A549 (cell line): Measurements from ENCODE around the gene CLEC2D. TPM values are rescaled to one million over a fixed set of nuclear protein-coding genes. Genes with fewer than 3 reads are reported as not detected.

ENCODE experiments used
- ATAC-seq, 2 experiments: fragments of 200-7000 bp in 1 of 2; fragments of >200 bp in 1 of 2; cut with Nextera tagmentation in 1 of 2; cut with Tn5 transposase in 1 of 2; 3 replicates each; pipeline versions ENCODE4 v1.8.0 to v1.9.1; 2018 to 2020; ENCODE audit warnings: mild to moderate bottlenecking in 1 of 2, moderate library complexity in 1 of 2
- CTCF ChIA-PET: fragments of 300-600 bp; sonication (Branson Sonifier 250); formaldehyde crosslinking; extraction: SDS; loops from one replicate; lab custom pipeline; 2021; ENCODE audit warnings: antibody characterized with exemption, inconsistent platforms; lab: Yijun Ruan, JAX
- POLR2A ChIA-PET: fragments of 350-600 bp; formaldehyde crosslinking; extraction: SDS; loops from one replicate; lab custom pipeline; 2021; ENCODE audit warnings: antibody characterized with exemption, inconsistent platforms; lab: Yijun Ruan, JAX
- DNase-seq, 2 experiments: peaks; one replicate each; pipeline versions ENCODE4 v3.0.0 to v3.0.0-alpha.2; 2011 to 2016; ENCODE audit warnings: low read depth in 1 of 2, low spot score in 1 of 2
- FAIRE-seq: peaks from 2 replicates; lab custom pipeline; 2011; peaks lifted over from hg19 to GRCh38; lab: Jason Lieb, UNC
- H3K27ac ChIP-seq, 2 experiments: fragments of >200 bp; sonication (Bioruptor Twin); formaldehyde crosslinking; 3 replicates each; pipeline ENCODE4 v1.5.1; 2016 to 2017
- H3K4me1 ChIP-seq: fragments of >200 bp; sonication (Bioruptor Twin); formaldehyde crosslinking; 3 replicates; pipeline ENCODE4 v1.6.1; 2016
- H3K4me2 ChIP-seq: fragments of >200 bp; sonication (Bioruptor Twin); formaldehyde crosslinking; 3 replicates; pipeline ENCODE4 v1.6.1; 2016
- H3K4me3 ChIP-seq: fragments of >200 bp; sonication (Bioruptor Twin); formaldehyde crosslinking; 3 replicates; pipeline ENCODE4 v1.5.1; 2016
- H3K9me3 ChIP-seq: fragments of >200 bp; sonication (Bioruptor Twin); formaldehyde crosslinking; 3 replicates; pipeline ENCODE4 v1.6.1; 2016
- BCL3 ChIP-seq: fragments of >200 bp; sonication (Bioruptor Twin); formaldehyde crosslinking; IDR thresholded peaks from 3 replicates; pipeline ENCODE4 v1.6.1; 2016
- BHLHE40 ChIP-seq: IDR thresholded peaks from 2 replicates; pipeline ENCODE4 v1.6.1; 2012; ENCODE audit warnings: low read depth, low read length, inconsistent platforms
- CEBPB ChIP-seq, 2 experiments: fragments of >200 bp in 1 of 2; sonication (Bioruptor Twin) in 1 of 2; formaldehyde crosslinking in 1 of 2; IDR thresholded peaks; 2 replicates each; pipeline ENCODE4 v1.6.1; 2012 to 2016
- CHD2 ChIP-seq: fragments of 150-350 bp; IDR thresholded peaks from 2 replicates; pipeline ENCODE4 v1.6.1; 2014; ENCODE audit warnings: low read length; ENCODE audit not compliant: partially characterized antibody
- CTCF ChIP-seq: fragments of >200 bp; sonication (Bioruptor Twin); formaldehyde crosslinking; IDR thresholded peaks from 3 replicates; pipeline ENCODE4 v1.5.1; 2016
- EHMT2 ChIP-seq: fragments of 200-600 bp; sonication (generic); IDR thresholded peaks from 2 replicates; pipeline ENCODE4 v1.6.1; 2016; ENCODE audit warnings: antibody characterized with exemption, low read depth, mild to moderate bottlenecking, moderate library complexity
- EP300 ChIP-seq, 2 experiments: fragments of >200 bp; sonication (Bioruptor Twin); formaldehyde crosslinking; IDR thresholded peaks; 2 replicates in 1 of 2; 3 replicates in 1 of 2; pipeline ENCODE4 v1.6.1; 2016 to 2017
- FOSB ChIP-seq: fragments of 250-450 bp; sonication (Bioruptor Pico); IDR thresholded peaks from 2 replicates; pipeline ENCODE4 v1.5.0; 2020; ENCODE audit warnings: mild to moderate bottlenecking, moderate library complexity
- FOSL2 ChIP-seq, 2 experiments: fragments of 450-650 bp in 1 of 2; fragments of >200 bp in 1 of 2; sonication (Bioruptor Twin) in 1 of 2; formaldehyde crosslinking; IDR thresholded peaks; 2 replicates each; pipeline versions ENCODE4 v1.5.0 to v1.6.1; 2016 to 2020; ENCODE audit warnings: mild to moderate bottlenecking in 1 of 2, moderate library complexity in 1 of 2
- HDAC2 ChIP-seq: fragments of 200-600 bp; sonication (generic); IDR thresholded peaks from 2 replicates; pipeline ENCODE4 v1.6.1; 2016
- HEYL ChIP-seq: fragments of 250-450 bp; sonication (Bioruptor Pico); IDR thresholded peaks from 2 replicates; pipeline ENCODE4 v1.8.0; 2021; ENCODE audit warnings: mild to moderate bottlenecking, moderate library complexity
- JUN ChIP-seq, 2 experiments: fragments of >200 bp; sonication (Bioruptor Twin); formaldehyde crosslinking; IDR thresholded peaks; 2 replicates in 1 of 2; 3 replicates in 1 of 2; pipeline ENCODE4 v1.6.1; 2016 to 2017
- MAFK ChIP-seq: fragments of 450-650 bp; IDR thresholded peaks from 2 replicates; pipeline ENCODE4 v1.6.1; 2014; ENCODE audit not compliant: partially characterized antibody
- MAX ChIP-seq: IDR thresholded peaks from 2 replicates; pipeline ENCODE4 v1.6.1; 2012
- MAZ ChIP-seq: fragments of 150-350 bp; IDR thresholded peaks from 2 replicates; pipeline ENCODE4 v1.6.1; 2014; ENCODE audit warnings: antibody characterized with exemption, low read depth, low read length, borderline replicate concordance
- MYC ChIP-seq: IDR thresholded peaks from 2 replicates; pipeline ENCODE4 v1.6.1; 2012; ENCODE audit warnings: mild to moderate bottlenecking, inconsistent platforms, low read length, improper control_type of control experiment, borderline replicate concordance
- NFE2L2 ChIP-seq: fragments of 150-350 bp; conservative IDR thresholded peaks from 2 replicates; pipeline ENCODE4 v1.6.1; 2014; ENCODE audit warnings: low read length
- PBX3 ChIP-seq: IDR thresholded peaks from 2 replicates; pipeline ENCODE4 v1.6.1; 2012
- POLR2A ChIP-seq: IDR thresholded peaks from 2 replicates; pipeline ENCODE4 v1.6.1; 2012; ENCODE audit warnings: mild to moderate bottlenecking, low read length
- RARB ChIP-seq: fragments of 250-450 bp; sonication (Bioruptor Pico); IDR thresholded peaks from 2 replicates; pipeline ENCODE4 v1.8.0; 2021; ENCODE audit warnings: mild to moderate bottlenecking, moderate library complexity
- REST ChIP-seq: fragments of 200-600 bp; sonication (generic); IDR thresholded peaks from 2 replicates; pipeline ENCODE4 v1.6.1; 2016; ENCODE audit warnings: antibody characterized with exemption, mild to moderate bottlenecking, moderate library complexity
- RFX5 ChIP-seq: fragments of 450-650 bp; IDR thresholded peaks from 2 replicates; pipeline ENCODE4 v1.7.1; 2014; ENCODE audit warnings: antibody characterized with exemption, mild to moderate bottlenecking, moderate library complexity
- SMC3 ChIP-seq: fragments of >200 bp; sonication (Bioruptor Twin); formaldehyde crosslinking; IDR thresholded peaks from 3 replicates; pipeline ENCODE4 v1.6.1; 2018; ENCODE audit warnings: inconsistent platforms
- SREBF2 ChIP-seq: fragments of 450-650 bp; IDR thresholded peaks from 2 replicates; pipeline ENCODE4 v1.6.1; 2014; ENCODE audit warnings: mild to moderate bottlenecking, moderate library complexity
- TP53 ChIP-seq: fragments of 250-450 bp; sonication (Bioruptor Pico); IDR thresholded peaks from 2 replicates; pipeline ENCODE4 v1.5.0; 2021; ENCODE audit warnings: mild to moderate bottlenecking, moderate library complexity
- WGBS: methylation state at CpG from one replicate; pipeline ENCODE4 v1.1.6; 2017; ENCODE audit errors: missing lambda C conversion rate; 5-methylcytosine and 5-hydroxymethylcytosine counted together
- polyA plus RNA-seq, 4 experiments: library from polyadenylated mRNA; depleted of rRNA in 3 of 4; stranded (reverse); fragments of >200 nt; fragmentation: RNase III in 1 of 4; extraction: RNeasy Plus Mini Kit Qiagen cat#74134 plus additional on column Dnase treatment in 1 of 4; gene quantifications; 2 replicates in 3 of 4; 3 replicates in 1 of 4; pipeline ENCODE4 v1.2.3, GENCODE V29; 2011 to 2017

Gene CLEC2D
- polyA plus RNA-seq, 2 of the 4 experiments (the other 2 are of a cell fraction), result 1.1 to 4.0 TPM

GRCh38 chr12:9646794-9647781, 22.4 kb upstream of the CLEC2D start:
- DNase-seq, result peak; percentile 2 to 9
- ChIA-PET POLR2A (interaction anchor here (1.4 kb wide), 1 partner anchor 9 kb away, joined by 6 read pairs; no protein-coding TSS in a partner anchor), CTCF (interaction anchor here (0.6 to 2.1 kb wide), 6 partner anchors 9 to 62 kb away, joined by 3 to 10 read pairs (median 4); no protein-coding TSS in a partner anchor)
- Histone ChIP-seq H3K9me3 (no peaks in the 10 kb centered on the region), H3K4me2 (peak overlapping the region; percentile 98), H3K27ac (peak overlapping the region; percentile 77 to 86), H3K4me3 (peak overlapping the region; percentile 74), H3K4me1 (peaks cover 13% of the 10 kb centered on the region; the same call in 2 of the 3 replicates)
- FAIRE-seq, result no peak
- WGBS, result 51% methylated on average over 13 of the region's 13 CpGs
- no peak for TF ChIP-seq HEYL (CRISPR knock-in tag)
- TF ChIP-seq EP300 (IDR thresholded peaks at IDR 0.05), result no peak
- TF ChIP-seq MAX, result no peak
- TF ChIP-seq FOSB, result no peak
- TF ChIP-seq NFE2L2, result no peak
- no peak for TF ChIP-seq RFX5
- no peak for TF ChIP-seq SMC3
- TF ChIP-seq CTCF, result no peak
- TF ChIP-seq SREBF2, result no peak
- no peak for TF ChIP-seq TP53 (CRISPR knock-in tag)
- no peak for TF ChIP-seq RARB (CRISPR knock-in tag)
- no peak for TF ChIP-seq HDAC2
- TF ChIP-seq CEBPB (IDR thresholded peaks at IDR 0.05), result no peak
- TF ChIP-seq BHLHE40, result no peak
- no peak for TF ChIP-seq MAZ
- no peak for TF ChIP-seq PBX3
- TF ChIP-seq EHMT2, result no peak
- TF ChIP-seq JUN (IDR thresholded peaks at IDR 0.05), result no peak
- peak; percentile 4 to 10; a peak in 5 of 6 replicates for ATAC-seq

- peak; percentile 74 to 83 for DNase-seq
- 1% methylated on average over 21 of the region's 55 CpGs for WGBS
- Histone ChIP-seq H3K4me3 (peak overlapping the region; percentile 74), H3K4me1 (peaks cover 13% of the 10 kb centered on the region; the same call in 2 of the 3 replicates), H3K4me2 (peak overlapping the region; percentile 98), H3K9me3 (no peaks in the 10 kb centered on the region), H3K27ac (peak overlapping the region; percentile 77 to 86)
- no peak for FAIRE-seq
- ChIA-PET POLR2A (interaction anchor here (1.4 kb wide), 1 partner anchor 8 kb away, joined by 6 read pairs; no protein-coding TSS in a partner anchor), CTCF (interaction anchor here (0.6 to 2.1 kb wide), 6 partner anchors 8 to 61 kb away, joined by 3 to 10 read pairs (median 4); no protein-coding TSS in a partner anchor)
- ATAC-seq, result peak; percentile 92 to 97
- no peak for TF ChIP-seq CEBPB (IDR thresholded peaks at IDR 0.05)
- peak; percentile 63; the same call in 1 of the 2 replicates for TF ChIP-seq HDAC2
- TF ChIP-seq MAX, result peak; percentile 79
- no peak for TF ChIP-seq MAFK
- TF ChIP-seq POLR2A, result peak; percentile 39; the same call in 1 of the 2 replicates
- TF ChIP-seq MYC, result 0 out of 2 replicates have a peak, but pooled peaks have one; percentile 47
- no peak for TF ChIP-seq FOSL2 (IDR thresholded peaks at IDR 0.05)
- TF ChIP-seq FOSL2 (CRISPR knock-in tag; IDR thresholded peaks at IDR 0.05), result no peak
- TF ChIP-seq JUN (IDR thresholded peaks at IDR 0.05), result 0 out of 5 replicates have a peak, but pooled peaks of 1 of the 2 experiments have one; percentile 26
- 0 out of 3 replicates have a peak, but pooled peaks have one; percentile 16 for TF ChIP-seq BCL3
- TF ChIP-seq REST, result no peak
- no peak for TF ChIP-seq CHD2
Observed at GRCh38 chr12:9647825-9648700, 21.4 kb upstream of the CLEC2D start.
